AG04449 (cell line): ENCODE results near the gene CELSR2.

Source experiments
- CTCF ChIA-PET: fragments of 350-600 bp; formaldehyde crosslinking; extraction: SDS; loops from one replicate; lab custom pipeline; 2021; ENCODE audit warnings: antibody characterized with exemption; lab: Yijun Ruan, JAX
- POLR2A ChIA-PET: fragments of 400-600, 350-600 bp; formaldehyde crosslinking; extraction: SDS; loops from one replicate; lab custom pipeline; 2020; ENCODE audit warnings: antibody characterized with exemption, inconsistent platforms; lab: Yijun Ruan, JAX
- DNase-seq: peaks from one replicate; pipeline ENCODE4 v3.0.0-alpha.2; 2010; ENCODE audit warnings: low read depth, low spot score
- H3K4me3 ChIP-seq: 2 replicates; pipeline ENCODE4 v1.5.1; 2011; ENCODE audit warnings: low read depth, mild to moderate bottlenecking, control low read depth, low read length
- CTCF ChIP-seq: IDR thresholded peaks from one replicate; pipeline ENCODE4 v1.5.1; 2011; ENCODE audit warnings: mild to moderate bottlenecking, moderate library complexity, low read length, control low read depth, inconsistent platforms; ENCODE audit not compliant: insufficient read depth; ENCODE audit errors: missing control alignments

Gene CELSR2

GRCh38 chr1:109290137-109290536 lies 40.8 kb downstream of the CELSR2 start:
- DNase-seq, result no peak
- H3K4me3 ChIP-seq, result no peak overlapping the region
- TF ChIP-seq CTCF, result no peak
- CTCF ChIA-PET, result interaction anchor here (3.5 kb wide), 1 partner anchor 13 kb away, joined by 20 read pairs; no protein-coding TSS in a partner anchor
- POLR2A ChIA-PET, result no interaction called here

DNA sequence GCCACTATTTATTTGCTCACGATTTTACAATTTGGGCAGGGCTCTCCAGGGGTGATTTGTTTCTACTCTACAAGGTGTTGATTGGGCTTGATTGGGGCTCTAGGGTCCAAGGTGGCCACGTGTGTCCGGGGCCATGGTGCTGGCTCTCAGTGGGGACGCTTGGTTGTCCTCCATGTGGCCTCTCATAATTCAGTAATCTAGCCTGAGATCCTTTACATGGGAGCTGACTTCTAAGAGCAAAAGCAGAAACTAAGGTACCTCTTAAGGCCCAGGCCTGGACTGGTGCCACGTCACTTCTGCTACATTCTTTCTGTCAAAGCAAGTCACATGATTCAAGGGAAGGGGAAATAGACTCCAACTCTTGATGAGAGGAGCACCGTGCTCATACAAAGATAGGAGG lies 41.7 kb downstream of the CELSR2 start:
- ChIA-PET POLR2A (no interaction called here), CTCF (interaction anchor here (1.3 to 3.5 kb wide), 2 partner anchors 14 to 241 kb away, joined by 3 to 20 read pairs; no protein-coding TSS in a partner anchor)
- no peak overlapping the region for H3K4me3 ChIP-seq
- no peak for DNase-seq
- TF ChIP-seq CTCF, result no peak

- POLR2A ChIA-PET, result interaction anchor here (1.3 kb wide), 1 partner anchor 9 kb away, joined by 4 read pairs; the partner anchor contains the start of gene PSRC1
- CTCF ChIA-PET, result interaction anchor here (0.6 to 1.4 kb wide), 5 partner anchors 10 to 240 kb away, joined by 3 to 8 read pairs (median 4); partner anchors contain the start of gene PSRC1
- DNase-seq, result no peak
- no peak for TF ChIP-seq CTCF
- no peak overlapping the region for H3K4me3 ChIP-seq
Measured at GRCh38 chr1:109292364-109292763, 43.0 kb downstream of the CELSR2 start.

- ChIA-PET POLR2A (interaction anchor here (1.3 kb wide), 1 partner anchor 10 kb away, joined by 4 read pairs; the partner anchor contains the start of gene PSRC1), CTCF (interaction anchor here (0.6 to 1.4 kb wide), 4 partner anchors 11 to 25 kb away, joined by 3 to 8 read pairs (median 4); partner anchors contain the start of gene PSRC1)
- TF ChIP-seq CTCF, result no peak
- DNase-seq, result no peak
- no peak overlapping the region for H3K4me3 ChIP-seq
Measured at GRCh38 chr1:109293026-109293425, 43.7 kb downstream of the CELSR2 start.

- no peak for DNase-seq
- no peak overlapping the region for H3K4me3 ChIP-seq
- no peak for TF ChIP-seq CTCF
- POLR2A ChIA-PET, result no interaction called here
- CTCF ChIA-PET, result no interaction called here
Measured at GRCh38 chr1:109294481-109294880, 45.1 kb downstream of the CELSR2 start.

DNA sequence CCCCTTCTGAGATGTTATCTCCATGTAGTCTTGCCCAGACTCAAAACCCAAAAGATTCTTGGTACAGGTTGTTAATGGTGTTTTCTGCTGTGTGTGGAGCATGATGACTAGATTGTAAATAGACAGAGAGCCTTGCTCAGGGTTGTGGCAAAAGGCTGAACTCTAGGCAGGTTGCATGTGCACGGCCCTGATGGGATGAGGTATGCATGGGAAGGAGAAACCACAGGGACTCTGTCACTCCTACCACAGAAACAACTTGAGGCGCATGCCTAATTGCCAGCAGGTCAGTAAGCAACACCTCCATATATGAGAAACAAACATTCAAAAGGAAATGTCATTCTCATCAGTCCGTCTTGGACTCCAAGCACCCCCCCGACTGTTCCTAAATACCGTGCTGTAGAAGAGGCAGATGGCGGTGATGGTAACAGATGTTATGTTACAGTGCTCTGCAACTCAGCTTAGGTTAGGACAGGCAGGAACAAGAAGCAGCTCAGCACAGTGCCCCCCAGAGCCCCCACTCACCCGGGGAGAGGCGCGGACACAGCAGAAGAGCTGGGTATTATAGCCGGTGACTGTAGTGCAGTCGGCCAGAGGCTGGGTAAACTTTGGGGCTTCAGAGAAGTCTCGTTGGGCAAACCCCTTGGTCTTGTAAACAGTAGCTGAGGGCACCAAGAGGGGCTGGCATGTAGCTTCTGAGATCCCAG lies 46.5 kb downstream of the CELSR2 start:
- TF ChIP-seq CTCF, result no peak
- ChIA-PET POLR2A (no interaction called here), CTCF (interaction anchor here (1.0 to 1.5 kb wide), 2 partner anchors 18 to 103 kb away, joined by 4 to 6 read pairs; no protein-coding TSS in a partner anchor)
- no peak for DNase-seq
- H3K4me3 ChIP-seq, result no peak overlapping the region
